CD4-positive, alpha-beta T cell treated with Interferon alpha-2 for 1 hour (primary cell): ENCODE data around the gene GEMIN4.
"Not testable (repeated sequence)": the region's sequence is repeated elsewhere in the genome, so short reads cannot be mapped to it uniquely, and the experiment has no call there.

Experiments
- DNase-seq, 2 donors: peaks; one replicate each; pipeline ENCODE4 v3.0.0-alpha.2; 2020 to 2022

GEMIN4 gene

GRCh38 chr17:752002-752619 is at the start of gene GEMIN4:
Gene GEMIN4, minus strand, starts transcription at chr17:752264. Its CDS starts 122 bp downstream, at chr17:752142.
- peak; percentile 93 to 97 for DNase-seq

- DNase-seq: no peak
Measured at GRCh38 chr17:801660-802059, 49.6 kb upstream of the GEMIN4 start.

- DNase-seq: no peak
Measured at GRCh38 chr17:800446-801242, 48.6 kb upstream of the GEMIN4 start.

- DNase-seq: no peak
Measured at GRCh38 chr17:799261-799660, 47.2 kb upstream of the GEMIN4 start.

DNA sequence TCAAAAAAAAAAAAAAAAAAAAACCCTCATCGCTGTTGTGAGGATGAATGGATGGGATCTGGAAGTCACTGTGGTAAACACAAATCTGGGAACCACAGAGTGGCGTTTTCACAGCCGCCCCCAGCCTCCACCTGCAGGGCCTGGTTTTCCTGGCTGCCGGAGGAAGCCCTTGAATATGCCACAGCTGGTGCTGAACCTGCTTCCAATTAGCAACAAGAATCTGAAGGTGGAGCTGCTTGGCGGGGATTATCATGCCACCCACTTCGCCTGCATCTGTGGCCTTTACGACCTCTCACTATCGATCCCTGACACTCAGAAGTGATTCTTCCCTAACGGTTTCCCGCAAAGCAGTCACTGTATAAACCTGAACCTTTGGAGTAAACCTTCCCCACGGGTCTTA is 46.2 kb upstream of the GEMIN4 start:
- DNase-seq: no peak

- DNase-seq: no peak
Measured at GRCh38 chr17:797236-797840, 45.3 kb upstream of the GEMIN4 start.

- DNase-seq: no peak
Measured at GRCh38 chr17:796609-797008, 44.5 kb upstream of the GEMIN4 start.

DNA sequence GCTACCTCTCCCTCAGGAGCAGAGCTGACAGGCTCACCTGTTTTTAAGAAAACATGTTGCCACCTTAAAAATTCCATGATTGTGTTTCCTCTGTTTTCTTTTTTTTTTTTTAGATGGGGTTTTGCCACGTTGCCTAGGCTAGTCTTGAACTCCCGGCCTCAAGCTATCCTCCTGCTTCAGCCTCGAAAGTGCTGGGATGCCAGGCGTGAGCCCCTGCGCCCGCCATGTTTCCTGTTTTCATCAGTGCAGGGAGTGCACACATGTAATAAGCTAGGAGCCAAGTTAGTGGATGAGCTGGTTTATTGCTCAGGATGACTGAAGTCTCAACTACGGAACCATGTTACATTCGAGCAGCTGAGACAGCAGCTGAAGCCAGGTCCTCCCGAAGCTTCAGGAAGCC is 43.7 kb upstream of the GEMIN4 start:
- DNase-seq: no peak

DNA sequence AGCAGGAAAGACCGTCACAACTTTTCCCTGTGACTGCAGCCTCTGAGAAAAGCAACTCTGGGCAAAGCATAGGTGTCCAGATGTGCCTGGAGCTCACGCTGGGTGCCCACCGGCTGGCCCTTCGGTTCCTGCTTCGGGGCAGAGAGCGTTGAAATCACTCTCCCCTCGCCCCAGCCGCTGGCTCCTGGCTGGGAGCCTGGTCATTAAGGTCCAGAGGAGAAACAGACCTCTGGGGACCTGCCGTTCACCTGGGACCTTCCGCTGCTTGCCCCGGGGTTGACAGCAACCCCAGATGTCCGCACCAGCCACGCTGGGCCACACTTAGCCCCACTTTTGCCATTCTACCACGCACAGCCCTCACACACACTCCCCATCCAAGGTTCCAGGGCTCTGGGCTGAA is 43.2 kb upstream of the GEMIN4 start:
- no peak for DNase-seq

DNA sequence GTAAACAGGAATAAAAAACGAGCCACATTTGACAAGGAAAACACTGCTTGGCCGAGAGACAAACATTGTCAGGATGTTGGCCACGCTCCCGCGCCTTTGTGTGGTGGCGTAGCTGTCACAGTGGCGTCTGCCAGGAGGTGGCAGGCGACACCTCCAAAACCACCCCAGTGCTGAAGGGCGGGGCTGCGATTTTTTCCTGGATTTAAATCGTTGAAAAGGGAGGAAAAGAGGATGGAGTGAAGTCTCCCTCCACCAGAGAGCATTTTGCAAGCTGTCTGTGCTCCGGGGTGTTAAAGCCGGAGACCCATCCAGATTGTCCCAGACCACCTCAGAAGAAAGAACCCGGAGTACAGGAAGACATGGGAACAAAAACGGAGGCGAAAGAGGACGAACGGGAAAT is 42.8 kb upstream of the GEMIN4 start:
- peak; percentile 10 to 44 for DNase-seq

GRCh38 chr17:792277-792676 is 40.2 kb upstream of the GEMIN4 start:
- DNase-seq: no peak

DNA sequence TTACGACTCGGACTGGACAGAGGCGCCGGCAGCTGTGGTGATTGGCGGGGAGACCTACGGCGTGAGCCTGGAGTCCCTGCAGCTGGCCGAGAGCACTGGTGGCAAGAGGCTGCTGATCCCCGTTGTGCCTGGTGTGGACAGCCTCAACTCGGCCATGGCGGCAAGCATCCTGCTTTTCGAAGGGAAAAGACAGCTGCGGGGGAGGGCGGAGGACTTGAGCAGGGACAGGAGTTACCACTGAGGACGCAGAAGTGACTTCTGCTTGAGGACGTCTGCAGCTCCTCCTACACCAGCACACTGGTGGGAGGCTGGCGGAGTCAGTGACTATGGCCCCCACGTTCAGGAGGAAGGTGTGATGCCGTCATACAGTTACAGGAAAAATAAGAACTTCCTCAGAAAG is 39.8 kb upstream of the GEMIN4 start:
- DNase-seq: no peak

DNA sequence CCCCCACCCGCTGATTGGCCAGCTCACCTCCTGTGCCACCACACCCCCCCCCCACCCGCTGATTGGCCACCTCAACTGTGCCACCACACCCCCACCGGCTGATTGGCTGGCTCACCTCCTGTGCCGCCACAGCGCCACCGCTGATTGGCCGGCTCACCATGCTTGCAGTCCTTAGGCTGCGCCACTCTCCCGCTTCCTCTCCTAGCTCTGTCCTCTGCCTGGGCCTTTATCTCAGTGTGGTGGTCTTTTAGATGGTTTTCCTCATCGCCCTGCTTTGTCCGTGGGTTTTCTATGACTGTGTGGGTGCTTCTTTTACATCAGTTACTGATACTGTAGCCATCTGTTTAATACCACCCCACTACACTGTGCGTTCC is 38.8 kb upstream of the GEMIN4 start:
- not testable (repeated sequence) for DNase-seq

- DNase-seq: not testable (repeated sequence)
Measured at GRCh38 chr17:789931-790873, 38.1 kb upstream of the GEMIN4 start.

DNA sequence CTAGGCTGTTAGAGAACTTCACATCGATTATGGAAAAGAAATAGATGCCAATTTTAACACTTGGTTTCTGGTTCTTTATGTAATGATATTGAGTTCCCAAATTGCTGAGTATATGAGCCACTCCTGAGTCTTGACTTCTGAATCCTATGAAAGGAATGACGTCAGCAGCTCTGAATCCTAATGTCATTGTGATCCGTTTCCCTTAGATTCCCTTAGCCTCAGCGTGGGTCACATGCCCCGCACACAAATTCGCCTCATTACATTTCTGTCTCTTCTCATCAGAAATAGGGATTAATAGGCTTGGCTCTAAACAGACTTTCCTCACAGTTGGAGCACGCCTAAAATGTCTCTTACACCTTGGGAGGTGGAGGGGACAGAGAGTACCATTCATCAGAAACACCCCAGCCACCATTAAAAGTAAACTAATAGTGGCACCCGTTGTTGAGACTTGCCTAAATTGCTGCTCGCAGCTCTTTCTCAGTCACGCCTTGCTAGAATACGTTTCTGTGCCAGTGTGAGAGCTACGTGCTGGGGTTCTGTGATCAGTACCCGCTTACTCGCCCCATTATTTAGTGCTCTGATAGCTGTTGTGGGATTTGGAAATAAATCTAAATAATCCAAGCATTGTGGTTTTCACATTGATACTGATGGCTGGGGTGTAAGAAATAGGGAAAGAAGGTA is 37.2 kb upstream of the GEMIN4 start:
- DNase-seq: no peak

DNA sequence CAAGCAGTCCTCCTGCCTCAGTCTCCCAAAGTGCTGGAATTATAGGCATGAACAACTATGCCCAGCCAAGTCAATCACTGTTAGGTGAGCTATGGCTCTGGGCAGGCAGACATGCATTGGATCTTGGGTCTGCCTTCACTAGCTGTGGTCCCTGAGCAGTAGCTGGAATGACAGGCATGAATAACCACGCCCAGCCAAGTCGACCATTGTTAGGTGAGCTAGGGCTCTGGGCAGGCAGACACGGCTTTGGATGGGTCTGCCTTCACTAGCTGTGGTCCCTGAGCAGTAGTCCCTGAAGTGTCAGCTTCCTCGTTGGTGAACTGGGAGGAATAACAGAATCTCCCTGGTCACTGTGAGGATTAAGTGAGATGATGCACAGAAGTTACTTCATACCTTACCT is 36.5 kb upstream of the GEMIN4 start:
- no peak for DNase-seq

DNA sequence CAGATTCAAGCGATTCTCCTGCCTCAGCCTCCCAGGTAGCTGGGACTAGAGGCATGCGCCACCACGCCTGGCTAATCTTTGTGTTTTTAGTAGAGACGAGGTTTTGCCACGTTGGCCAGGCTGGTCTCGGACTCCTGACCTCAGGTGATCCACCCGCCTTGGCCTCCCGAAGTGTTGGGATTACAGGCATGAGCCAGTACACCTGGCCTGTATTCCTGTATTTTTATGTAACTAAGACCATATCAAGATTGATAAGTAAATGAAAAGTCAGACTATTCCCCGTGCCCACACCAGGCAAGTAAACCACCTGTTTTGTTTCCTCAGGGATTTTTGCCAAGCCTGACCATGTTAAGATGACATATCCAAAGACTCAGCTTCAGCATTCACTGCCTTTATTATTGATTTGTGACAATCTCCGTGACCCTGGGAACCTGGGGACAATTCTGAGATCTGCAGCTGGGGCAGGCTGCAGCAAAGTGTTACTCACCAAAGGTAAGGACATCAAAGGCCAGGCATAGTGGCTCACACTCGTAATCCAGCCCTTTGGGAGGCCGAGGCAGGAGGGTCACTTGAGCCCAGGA is 35.7 kb upstream of the GEMIN4 start:
- no peak for DNase-seq

- not testable (repeated sequence) for DNase-seq
Measured at GRCh38 chr17:785901-786300, 33.8 kb upstream of the GEMIN4 start.

GRCh38 chr17:784143-784542 is 32.1 kb upstream of the GEMIN4 start:
- no peak for DNase-seq

GRCh38 chr17:781805-782731 is 30.0 kb upstream of the GEMIN4 start, which contains the start of the genes GLOD4 and MRM3:
Gene GLOD4, minus strand, starts transcription at chr17:782280. Its CDS starts 25 bp downstream, at chr17:782255.
Gene MRM3, plus strand, starts transcription at chr17:782353. Its CDS starts 26 bp downstream, at chr17:782379.
- DNase-seq: peak; percentile 91 to 95

- no peak for DNase-seq
Measured at GRCh38 chr17:778096-778495, 26.0 kb upstream of the GEMIN4 start.
